Activated CD4-positive, alpha-beta T cell treated with anti-CD3 and anti-CD28 coated beads, Interleukin-2, amount 50 U/mL, for 1 hour (primary cell): Measurements from ENCODE around the gene BARHL2.

Experiments used
- DNase-seq: peaks from one replicate; pipeline ENCODE4 v3.0.0-alpha.2; 2020

Gene BARHL2

DNA sequence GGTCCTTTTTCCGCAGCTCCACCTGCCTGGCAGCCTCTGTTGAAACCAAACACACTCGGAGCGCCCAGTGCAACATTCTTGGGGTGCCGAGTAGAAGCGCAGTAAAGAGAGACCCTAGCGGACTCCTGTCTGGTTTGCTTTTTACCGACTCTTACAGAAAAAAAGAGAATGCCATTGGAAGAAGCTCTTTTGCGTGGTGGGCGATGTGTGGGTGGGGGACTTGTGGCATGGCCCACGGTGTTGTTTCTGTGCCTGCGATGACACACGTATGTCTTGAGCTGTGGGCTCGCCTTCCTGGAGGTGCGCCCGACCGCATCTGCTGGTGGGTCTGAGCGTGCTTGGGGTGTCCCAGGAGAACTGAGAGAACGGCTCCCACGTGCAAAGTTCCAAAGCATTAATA is 7.3 kb upstream of the BARHL2 start:
- DNase-seq: no peak

DNA sequence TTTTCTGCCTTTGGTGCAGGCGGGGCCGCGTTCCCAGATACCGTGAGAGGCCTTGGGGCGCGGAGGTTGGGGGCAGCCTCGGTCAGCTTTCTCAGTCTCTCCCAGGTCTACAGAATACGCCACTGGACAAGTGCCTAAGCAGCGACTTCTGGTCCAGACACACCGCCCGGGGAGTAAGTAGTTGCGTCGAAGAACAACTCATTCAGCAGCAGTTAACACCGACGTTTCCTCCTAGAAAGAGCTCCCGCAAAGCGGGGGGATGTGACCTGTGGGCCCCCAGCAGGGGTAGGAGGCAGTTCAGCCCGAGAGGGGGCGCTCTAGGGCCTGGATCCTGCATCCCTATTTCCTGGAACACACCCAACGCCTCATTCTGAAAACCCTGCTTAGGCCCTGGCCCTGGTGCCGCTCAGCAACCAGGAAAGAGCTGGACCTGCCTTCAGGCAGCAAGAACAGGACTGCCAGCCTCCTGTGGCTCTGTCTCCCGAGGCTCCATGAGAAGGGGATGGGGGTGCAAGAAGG is 6.5 kb upstream of the BARHL2 start:
- DNase-seq: no peak

DNA sequence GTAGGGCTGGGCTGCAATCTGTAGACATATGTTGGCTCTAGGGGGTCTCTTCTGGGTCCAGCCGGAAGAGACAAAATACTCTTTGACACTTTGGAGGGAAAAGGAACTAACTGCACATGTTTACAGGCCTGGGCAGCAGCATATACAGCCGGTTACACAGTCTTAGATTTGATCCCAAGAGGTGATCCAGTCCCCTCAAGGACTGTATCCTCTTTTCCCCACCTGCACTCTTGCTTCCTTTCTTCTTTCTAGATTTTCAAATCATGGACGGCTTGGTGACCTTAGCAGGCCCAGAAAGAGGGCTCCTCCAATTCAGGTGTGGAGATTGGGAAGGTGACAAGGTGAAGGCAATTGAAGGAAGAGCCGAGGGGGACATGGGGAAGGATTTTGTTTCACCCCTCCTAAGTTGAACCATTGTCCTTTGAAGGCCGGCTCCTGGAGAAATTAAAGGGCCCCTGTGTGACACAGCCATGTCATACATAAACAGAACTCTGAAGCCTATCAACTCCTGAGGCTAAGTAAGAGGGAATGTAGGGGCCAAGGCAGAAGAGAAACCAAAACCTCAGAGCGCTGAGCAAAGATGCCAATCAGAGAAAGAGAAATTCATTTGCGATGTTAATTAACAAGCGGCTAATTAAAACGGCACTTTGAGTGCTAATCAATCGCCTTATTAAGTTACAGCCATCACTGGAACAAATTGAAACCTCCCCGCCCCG is 5.9 kb upstream of the BARHL2 start:
- no peak for DNase-seq

DNA sequence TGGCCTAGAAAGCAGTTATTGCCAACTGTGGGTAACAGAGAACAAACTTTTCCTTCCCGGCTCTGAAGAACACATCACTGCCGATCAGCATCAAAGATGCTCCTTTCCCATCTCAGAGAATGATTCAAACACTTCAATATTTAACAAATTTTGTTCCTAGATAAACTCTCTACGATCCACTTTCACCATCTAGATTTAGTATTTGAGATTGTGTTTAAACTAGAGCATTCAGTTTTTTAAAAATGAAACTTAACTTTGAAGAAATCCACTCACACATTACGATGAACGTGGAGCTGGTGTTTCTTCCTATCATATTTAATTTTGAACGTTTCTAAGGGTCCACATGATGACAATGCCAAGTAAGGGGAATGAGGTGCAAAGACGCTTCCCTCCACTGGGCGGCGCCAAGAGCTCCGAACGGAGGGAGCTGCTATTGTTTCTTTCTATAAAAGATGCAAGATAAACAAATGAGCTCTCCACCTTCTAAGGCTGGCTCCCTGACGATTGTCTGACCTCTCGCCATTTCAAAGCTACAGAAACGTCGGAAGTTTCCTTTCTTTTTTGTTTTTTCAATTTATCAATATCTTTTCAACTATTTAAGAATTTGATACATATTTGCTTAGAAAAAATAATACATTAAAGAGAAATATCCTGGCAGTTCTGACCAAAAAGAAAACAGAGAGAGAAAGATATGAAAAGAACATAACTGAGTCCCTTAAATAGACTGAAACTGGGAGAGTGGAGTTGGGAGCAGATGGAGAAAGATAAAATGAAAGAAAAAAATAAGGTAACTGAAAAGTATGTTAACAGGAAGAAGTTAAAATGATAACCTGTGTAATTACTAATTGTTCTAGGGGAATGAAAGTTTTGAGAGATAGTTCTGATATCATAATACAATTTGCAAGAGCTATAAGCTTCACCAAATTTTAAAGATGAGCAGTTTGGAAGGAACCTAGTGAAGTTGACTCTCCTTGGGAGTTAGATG is 4.4 kb upstream of the BARHL2 start:
- peak; percentile 51 for DNase-seq

DNA sequence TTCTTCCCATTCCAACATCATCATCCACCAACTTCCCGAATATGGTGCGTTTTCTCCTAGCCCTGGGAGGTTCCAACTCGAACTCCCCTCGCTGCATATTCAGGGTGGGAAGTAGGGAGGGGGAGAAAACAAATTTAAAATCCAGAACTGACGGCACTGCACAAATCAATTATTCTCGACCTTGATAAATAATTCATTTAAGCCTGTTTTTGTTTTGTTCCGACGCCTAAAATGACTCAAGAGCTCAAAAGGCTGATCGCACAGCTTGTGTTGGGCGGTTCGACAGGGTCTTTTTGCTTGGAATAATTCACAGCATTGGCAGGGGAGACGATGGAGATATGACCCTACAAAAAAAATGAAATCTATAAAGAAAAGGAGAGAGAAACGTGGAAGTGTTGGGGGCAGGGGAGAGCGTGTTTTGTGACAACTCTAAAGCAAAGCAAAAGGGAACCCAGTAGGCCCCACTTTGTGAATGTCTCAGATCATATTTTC is 3.1 kb upstream of the BARHL2 start:
- DNase-seq: no peak

DNA sequence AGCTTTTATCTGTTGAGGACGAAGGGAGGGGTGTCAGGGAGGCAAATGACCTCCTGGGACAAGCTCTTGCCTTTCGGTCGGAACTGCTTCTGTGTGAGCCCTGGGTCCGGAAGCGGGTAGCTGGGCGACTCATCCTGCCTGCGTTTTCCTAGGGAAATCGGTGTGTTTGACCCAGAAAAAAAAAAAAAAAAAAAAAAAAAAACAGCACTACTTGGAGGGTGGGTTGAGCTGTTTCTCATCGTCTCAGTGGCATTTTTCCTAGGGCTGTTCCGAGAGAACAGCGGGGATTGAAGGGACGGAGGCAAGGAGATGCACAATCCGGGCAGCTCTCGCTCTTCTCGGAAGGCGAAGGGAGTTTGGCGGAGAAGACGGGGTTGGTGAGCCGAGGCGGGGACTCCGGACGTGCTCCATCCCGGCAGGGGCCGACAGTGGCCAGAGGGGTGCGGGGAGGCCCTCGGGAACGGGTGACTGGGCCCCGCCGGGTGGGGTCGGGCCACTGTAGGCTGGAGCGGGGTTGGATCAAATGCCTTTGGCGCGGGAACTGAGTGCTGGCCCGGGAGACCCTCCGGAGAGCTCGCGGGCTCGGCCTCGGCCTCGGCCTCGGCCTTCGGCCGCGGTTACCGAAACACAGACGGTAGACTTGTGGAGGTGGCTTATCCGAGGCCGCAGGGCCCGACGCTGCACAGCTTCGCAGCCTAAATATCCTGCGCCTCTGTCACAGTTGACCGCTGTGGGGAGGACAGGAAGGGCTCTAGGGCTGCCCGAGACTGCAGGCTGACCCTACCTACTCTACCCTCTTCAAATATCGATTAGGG is 2.4 kb upstream of the BARHL2 start:
- no peak for DNase-seq

DNA sequence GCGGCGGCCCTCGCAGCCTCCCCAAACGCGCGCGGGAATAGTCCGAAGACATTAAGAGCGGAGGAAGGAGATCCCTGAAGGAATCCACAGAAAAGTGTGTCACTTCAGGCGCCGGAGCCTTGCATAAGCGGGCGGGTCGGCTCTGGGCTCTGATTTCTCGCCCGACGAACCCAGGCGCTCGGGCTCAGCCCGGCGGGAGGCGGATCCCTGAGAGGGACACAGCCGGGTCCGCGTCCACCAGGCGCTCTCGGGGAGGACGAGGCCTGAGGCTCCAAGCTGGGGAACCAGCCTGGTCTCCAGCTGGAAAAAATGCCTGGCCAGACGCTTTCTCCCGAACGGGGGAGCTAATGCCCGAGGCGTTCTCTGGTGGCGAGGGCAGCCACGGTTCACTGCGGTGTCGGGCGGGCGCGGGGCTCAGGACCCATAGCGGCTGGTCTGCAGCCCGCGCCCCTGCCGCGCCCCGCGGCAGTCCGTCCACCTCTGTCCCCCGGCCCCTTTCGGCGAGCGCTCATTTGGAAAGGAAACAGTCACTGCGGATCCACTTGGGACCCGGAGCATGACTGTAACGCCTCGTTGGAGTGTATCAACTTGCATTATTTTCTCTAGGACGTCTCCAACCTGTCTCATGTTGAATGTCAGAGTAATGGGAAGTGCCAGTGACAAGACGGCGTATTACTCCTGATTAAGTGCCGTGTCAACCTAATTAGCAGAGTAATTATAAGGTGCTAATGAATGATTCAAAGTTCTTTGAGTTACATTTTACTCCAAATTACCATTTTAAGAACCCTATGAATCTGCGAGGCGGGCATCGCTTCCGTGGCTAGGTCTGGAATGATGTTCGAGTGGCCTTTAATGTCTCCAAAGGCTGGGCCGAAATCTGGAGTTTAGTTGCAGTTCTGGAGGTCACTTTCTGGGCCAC is 1.6 kb upstream of the BARHL2 start:
- DNase-seq: no peak

DNA sequence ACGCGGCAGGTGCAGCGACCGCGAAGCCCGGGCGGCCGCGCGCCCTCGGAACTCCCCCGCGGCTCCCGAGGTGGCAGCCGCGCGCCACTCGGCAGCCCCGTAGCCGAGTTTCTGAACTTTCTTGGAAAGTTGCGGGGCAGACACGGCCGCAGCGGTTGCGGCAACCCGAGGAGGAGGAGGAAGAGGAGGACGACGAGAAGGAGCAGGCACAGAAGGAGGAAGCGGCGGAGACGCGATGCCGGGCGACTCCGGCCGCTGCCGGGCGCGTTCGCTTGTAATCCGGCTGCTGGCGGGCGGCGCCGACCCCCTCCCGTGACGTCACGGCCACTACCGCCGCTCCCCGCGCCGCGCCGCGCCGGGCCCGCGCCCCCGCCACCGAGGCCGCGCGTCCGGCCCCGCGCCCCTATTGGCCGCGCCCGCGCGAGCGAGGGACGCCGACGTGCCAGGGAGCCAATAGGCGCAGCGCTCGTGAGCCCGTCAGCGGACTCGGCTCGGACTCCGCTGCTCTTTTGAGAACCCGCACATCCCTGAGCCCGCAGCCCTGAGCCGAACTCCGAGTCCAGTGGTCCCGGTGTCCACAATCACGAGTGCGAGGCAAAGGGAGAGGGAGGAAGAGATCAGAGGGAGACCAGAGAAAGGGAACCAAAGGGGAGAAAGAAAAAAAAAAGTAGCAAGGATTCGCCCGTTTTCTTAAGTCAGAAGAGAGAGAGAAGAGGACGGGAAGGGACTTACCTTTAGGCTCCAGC is 736 bp upstream of the BARHL2 start:
- no peak for DNase-seq

DNA sequence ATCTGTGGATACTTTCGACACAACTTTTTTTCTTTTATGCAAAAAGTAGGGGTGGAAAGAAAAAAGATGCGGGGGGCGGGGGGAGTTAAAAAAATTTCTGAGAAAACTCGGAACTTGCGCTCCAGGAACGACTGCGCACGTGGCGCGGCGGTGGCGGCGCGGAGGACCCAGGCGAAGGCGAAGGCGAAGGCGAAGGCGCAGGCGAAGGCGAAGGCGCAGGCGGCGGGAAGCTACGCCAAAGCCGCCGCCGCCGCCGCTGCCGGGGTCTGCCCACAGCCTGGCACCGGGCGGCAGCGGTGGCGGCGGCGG is 208 bp upstream of the BARHL2 start:
- DNase-seq: no peak

DNA sequence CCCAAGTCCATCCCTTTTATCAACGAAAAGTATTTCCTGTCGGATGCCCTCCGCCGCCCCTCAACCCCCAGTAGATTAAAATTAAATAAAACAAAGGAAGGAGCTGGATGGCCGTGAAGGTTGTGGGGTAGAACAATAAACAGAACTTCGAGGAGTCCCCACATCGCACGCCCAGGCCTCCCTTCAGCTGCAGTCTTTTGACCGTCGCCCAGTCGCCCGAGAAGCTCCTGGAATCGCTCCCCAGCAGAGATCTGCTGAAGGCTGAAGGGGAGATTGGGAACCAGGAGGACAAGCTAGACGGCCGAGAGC is 905 bp downstream of the BARHL2 start:
- DNase-seq: no peak

DNA sequence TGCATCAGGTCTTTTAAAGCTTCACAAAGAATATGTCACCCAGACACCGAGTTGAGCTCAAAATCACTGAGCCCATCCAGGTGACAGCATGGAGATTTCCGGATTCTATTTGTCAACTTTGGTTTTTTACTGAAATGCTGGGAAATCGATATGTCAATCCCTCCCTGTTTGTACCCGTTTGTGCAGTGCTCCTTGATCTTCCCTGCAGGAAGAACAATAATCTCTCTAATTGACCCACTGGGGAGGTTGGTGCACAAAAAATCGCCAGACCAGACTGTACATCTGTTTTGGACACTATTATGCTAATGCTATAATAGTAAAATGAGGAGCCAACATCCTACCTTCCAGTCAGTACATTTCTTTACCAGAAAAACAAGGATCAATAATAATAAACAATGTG is 1.8 kb downstream of the BARHL2 start:
- DNase-seq: no peak

DNA sequence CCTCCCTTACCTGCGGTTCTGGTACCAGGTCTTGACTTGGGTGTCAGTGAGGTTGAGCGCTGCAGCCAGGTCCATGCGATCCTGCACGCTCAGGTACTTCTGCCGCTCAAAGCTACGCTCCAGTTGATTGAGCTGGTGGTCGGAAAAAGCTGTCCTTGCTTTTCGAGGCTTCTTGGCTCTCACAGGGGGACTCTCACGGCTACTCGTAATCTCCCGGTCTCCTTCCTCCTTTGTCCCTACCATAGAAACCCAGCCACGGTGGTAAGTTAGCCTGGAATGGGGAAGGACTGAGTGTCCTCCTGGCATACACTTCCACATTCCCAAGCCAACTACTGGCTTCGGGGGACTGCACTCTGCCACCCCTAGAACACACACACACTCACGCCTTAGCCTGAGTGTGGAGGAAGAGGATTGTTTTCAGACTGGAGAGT is 2.6 kb downstream of the BARHL2 start:
- no peak for DNase-seq

DNA sequence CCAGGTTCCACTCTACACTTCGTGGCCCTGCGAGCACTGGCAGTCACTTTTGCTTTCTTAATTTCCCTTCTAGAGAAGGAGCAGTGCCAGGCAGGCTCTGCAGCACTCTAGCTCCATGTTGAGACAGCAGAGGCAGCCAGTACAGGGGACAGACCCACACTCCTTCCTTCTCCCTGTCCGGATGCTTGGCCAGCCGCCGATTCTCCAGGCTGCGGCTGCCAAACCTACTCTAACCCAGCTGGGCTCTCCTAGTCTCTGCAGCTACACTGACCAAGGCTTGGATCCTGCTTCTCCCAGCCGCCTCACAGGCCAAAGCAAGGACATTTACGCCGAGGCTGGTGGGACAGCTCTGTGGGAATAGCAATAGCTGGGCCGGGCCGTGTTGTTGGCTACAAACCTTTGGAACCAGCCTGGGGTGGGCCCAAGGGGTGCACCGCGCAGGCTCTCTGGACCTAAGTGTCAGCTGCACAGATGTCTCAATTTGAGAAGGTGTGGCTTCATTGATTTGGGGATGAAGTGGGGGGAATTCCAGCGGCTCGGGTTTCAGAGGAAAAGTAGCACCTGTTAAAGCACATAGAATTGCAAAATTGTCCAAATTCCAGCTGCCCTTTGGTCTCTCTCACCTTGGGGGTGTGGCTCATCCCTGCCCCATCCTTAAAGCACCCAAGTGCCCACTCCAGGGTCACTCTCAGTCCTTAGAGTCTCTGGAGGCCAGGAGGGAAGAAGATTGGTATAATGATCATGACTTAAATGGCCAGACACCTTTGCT is 3.2 kb downstream of the BARHL2 start:
- no peak for DNase-seq

DNA sequence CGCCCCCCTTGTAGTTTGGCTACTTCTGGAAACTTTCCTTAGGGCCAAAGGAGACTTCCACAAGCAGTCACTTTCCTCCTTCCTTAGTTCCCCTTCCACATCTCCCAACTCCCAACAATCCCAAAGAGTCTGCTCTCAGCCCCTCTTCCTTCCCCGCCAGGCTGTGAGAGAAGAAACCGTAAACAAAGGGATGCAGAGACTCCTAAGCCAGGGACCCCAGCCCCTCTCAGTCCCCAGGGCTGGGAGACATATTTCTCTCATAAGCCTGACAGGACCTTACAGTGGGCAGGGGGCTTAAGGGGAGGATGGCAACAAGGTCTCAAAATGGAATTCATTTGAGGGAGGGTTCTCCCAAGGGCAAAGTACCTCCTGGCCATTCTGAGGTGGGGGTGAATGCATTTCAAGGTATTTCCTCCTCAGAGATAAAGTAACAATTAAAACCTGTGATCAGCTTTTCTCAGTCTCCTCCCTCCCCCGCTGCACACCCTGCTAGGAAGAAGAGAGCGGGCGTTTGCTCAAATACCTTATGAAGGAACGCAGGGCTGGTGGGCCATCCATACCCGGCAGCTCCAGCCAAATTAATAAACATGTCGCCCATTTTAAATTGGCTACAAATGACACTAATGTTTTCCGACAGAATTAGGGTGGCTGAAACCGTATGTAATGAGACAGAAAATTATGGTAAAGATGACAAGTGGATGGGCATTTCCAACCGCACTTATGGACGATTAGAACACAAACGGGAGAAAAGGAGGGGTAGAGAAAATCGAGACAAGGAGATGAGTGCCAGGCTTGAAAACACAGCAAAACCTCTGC is 4.0 kb downstream of the BARHL2 start:
- no peak for DNase-seq

DNA sequence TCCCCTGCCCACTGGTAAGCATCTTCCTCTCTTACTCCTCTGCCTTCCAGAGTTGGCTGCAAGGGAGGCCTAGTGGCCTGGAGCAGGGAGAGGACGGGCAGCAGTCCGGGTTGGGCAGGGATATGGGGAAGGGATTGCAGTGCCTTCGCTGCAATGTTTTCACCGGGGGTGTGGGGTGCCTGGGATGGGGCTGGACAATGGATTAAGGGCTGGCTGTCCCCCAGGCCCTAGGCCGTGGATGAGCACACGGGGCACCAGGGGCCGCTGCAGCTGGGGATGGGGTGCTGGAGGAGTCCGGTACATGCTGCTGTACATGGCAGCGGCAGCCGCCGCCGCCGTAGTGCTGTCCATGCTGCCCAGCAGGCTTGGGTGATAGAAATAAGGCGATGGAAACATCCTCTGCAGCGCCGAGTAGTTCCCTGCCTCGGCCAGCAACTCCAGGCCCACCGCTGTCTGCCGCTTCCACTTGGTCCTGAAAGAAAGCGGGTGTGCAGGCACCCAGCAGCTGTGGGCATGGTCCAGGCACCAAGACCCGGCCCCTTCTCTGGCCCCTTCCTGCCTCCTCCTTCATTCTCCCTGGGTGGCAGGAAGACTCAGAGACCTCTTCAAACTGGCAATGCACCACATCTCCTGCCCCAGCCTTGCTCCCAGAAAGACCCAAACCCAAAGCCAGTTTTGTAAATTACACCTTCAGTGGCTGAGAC is 4.8 kb downstream of the BARHL2 start:
- DNase-seq: no peak

DNA sequence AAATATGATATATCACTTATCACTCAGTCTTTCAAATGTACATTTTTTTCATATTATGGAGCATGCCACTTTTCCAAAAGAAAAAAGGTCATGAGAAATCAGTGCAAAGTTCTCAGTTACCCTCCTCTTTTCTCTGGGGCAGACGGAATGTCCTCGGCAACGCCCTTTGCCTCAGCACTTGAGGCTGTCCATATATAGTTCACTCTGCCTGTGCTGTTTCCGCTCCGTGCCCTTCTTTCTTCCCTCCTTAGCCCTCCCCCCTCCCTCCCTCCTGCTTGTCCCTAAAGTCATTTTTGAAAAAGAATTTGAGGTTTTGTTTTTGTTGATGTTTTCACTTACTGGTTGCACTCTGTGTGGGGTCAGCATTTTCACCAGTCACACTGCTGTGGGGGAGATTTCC is 5.4 kb downstream of the BARHL2 start:
- no peak for DNase-seq

DNA sequence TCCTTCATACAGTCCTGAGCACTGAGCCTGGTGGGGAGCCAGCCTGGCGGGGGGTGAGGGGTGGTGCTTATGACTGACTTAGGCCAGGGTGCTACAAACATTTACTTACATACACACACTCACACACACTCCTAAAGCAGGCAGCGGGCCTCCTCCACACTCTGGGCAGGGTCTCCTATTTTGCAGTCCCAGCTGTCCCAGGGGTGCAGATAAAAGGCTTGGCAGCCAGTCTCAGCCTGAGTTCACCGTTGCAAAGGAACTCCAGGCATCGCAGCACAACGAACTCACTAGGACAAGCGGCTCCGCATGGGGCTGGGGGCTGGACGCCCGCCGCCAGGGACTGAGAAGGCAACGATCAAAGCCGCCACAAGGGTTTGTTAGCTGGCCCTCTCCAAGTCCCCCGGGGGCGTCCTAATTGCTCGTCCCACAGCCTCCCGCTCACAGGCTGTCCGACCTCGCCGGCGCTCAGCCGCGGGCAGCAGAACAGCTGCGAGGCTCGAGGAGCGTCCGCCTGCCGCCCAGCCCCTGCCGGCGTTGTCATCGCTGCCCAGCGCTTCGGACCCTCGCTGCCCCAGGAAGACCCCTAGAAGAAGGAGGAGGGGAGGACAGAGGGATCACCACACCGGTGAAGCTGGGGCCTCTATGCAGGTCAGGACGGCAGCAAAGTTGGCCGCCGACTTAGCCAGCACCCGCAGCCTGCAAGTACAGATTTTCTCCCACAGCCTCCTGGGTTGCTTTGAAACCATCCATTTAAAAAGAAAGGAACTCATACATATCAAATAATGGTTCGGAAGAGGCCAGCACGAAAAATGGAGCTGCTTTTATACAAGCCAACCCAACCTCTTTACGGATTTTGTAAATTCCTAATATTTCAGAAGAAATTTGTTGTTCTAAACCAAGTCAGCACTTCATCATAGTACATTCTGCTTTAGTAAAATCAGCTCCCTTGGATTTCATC is 6.2 kb downstream of the BARHL2 start:
- no peak for DNase-seq

DNA sequence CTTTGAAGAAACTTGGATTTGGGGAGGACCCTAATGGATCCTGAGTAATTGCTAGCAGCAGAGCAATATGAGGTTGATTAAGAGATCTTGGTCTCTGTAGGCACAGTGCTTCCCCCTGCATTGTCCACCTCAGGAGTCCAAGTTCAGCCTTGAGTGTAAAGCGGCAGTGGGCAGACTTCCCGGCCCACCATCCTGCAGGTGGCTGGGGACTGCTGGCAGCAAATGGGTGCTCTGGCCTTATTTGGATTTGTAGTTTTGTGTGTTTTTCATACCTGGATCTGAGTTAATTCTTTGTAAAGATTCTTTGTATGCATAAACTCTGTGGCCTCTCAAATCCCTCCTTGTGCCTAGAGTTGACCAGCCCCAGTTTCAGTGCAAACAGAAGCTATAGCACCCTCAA is 7.6 kb downstream of the BARHL2 start:
- DNase-seq: no peak
